ENCODE results near the gene CCDC9. TPM values are rescaled to one million over a fixed set of nuclear protein-coding genes. Genes with fewer than 3 reads are reported as not detected.

Gene CCDC9
- total and polyA plus RNA-seq, 2 of the 8 experiments (the other 6 are each of a cell fraction or from before 2014, with no cell fraction given), result 3.7 to 29.8 TPM

DNA sequence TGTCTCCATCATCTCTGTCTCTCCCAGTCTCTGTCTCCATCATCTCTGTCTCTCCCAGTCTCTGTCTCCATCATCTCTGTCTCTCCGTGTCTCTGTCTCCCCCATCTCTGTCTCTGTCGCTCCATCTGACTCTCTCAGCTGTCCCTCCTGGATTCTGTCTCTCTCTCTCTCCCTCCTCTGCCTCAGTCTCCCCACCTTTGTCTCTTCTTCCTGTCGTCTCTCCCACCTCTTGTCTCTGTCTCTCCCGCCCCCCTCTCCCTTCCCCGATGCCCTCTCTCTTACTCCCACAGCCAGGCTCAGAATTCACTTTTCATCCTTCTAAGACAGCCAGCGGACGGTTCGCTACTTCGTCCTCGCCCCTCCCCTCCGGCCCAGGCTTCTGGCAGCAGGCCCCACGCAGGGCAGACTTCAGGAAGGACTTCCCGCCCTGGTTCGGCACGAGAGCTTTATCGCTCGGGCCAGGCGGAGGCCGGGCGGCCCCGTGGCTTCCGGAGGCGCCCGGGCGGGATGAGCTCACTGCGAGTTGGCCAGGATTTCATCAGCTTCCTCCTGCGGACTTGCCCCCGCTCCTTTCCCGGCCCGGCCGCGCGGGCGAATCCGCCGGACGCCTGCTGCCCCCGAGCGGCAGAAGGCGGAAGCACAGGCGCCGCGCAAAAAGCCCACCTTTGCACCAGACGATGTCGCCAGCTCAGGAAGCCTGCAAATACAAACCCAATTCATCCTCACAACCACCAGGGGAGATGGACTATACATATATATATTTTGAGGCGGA lies 12.4 kb upstream of the CCDC9 start (continued):
- TF ChIP-seq GTF2F1 (IDR thresholded peaks at IDR 0.05; ENCODE audit: borderline replicate concordance, low read depth, low read length) (no peak; the same call in 1 of the 2 replicates), CHD2 (IDR thresholded peaks at IDR 0.05; ENCODE audit: low read length) (no peak), GABPA (IDR thresholded peaks at IDR 0.05; ENCODE audit: borderline replicate concordance, insufficient read depth, low read length) (0 out of 2 replicates have a peak, but pooled peaks have one; percentile 55), POU5F1 (IDR thresholded peaks at IDR 0.05; ENCODE audit: low read depth, low read length) (no peak), ZNF274 (IDR thresholded peaks at IDR 0.05; ENCODE audit: borderline replicate concordance, extremely low read depth, low read length) (no peak), TAF1 (IDR thresholded peaks at IDR 0.05; ENCODE audit: low read depth, low read length) (no peak; the same call in 1 of the 2 replicates), ASH2L (IDR thresholded peaks at IDR 0.05; ENCODE audit: low read length) (no peak), KDM5A (IDR thresholded peaks at IDR 0.05; ENCODE audit: low read length) (no peak), CBX8 (IDR thresholded peaks at IDR 0.05; ENCODE audit: borderline replicate concordance, low read depth, low read length) (no peak), TCF12 (IDR thresholded peaks at IDR 0.05; ENCODE audit: low read depth, low read length) (no peak), RAD21 (IDR thresholded peaks at IDR 0.05 in 1 of 2, conservative IDR thresholded peaks at IDR 0.05 in 1 of 2; ENCODE audit: low read depth in 2 of 2, low read length in 2 of 2) (peak; percentile 93 to 94), KDM1A (IDR thresholded peaks at IDR 0.05; ENCODE audit: borderline replicate concordance, low read length) (peak; percentile 99), RNF2 (IDR thresholded peaks at IDR 0.05; ENCODE audit: borderline replicate concordance, low read depth, low read length, missing control alignments, poor library complexity, severe bottlenecking) (no peak), PHF8 (conservative IDR thresholded peaks at IDR 0.05; ENCODE audit: low read depth, low read length) (no peak; the same call in 1 of the 2 replicates), SRF (IDR thresholded peaks at IDR 0.05; ENCODE audit: low read depth, low read length) (0 out of 2 replicates have a peak, but pooled peaks have one; percentile 31), RFX5 (IDR thresholded peaks at IDR 0.05; ENCODE audit: borderline replicate concordance, low read depth, low read length) (no peak), SIN3A (conservative IDR thresholded peaks at IDR 0.05 in 1 of 2, IDR thresholded peaks at IDR 0.05 in 1 of 2; ENCODE audit: low read depth in 1 of 2, low read length in 2 of 2) (peak in 1 of 2 experiments; percentile 80; a peak in 2 of 4 replicates), RXRA (IDR thresholded peaks at IDR 0.05; ENCODE audit: insufficient read depth, low read depth, low read length) (no peak), JUND (IDR thresholded peaks at IDR 0.05; ENCODE audit: low read length) (peak; percentile 93)
- TF ChIP-seq, protein P1, sequence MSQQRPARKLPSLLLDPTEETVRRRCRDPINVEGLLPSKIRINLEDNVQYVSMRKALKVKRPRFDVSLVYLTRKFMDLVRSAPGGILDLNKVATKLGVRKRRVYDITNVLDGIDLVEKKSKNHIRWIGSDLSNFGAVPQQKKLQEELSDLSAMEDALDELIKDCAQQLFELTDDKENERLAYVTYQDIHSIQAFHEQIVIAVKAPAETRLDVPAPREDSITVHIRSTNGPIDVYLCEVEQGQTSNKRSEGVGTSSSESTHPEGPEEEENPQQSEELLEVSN (IDR thresholded peaks at IDR 0.05), result peak; percentile 70

Measured in H1 (cell line).